Heart right ventricle (tissue), 16 donors: ENCODE results near the gene SLC9A2. TPM values are rescaled to one million over a fixed set of nuclear protein-coding genes. Genes with fewer than 3 reads are reported as not detected.

ENCODE experiments used
- ATAC-seq, 8 donors: fragments of 200-7000 bp; cut with Tn5 transposase; one replicate each; pipeline ENCODE4 v1.9.1; 2020; ENCODE audit warnings: mild to moderate bottlenecking in 8 of 8, moderate library complexity in 8 of 8, moderate number of reproducible peaks in 1 of 8
- DNase-seq, 2 donors: peaks; one replicate each; pipeline ENCODE4 v3.0.0-alpha.2; 2020
- H3K27ac ChIP-seq, 10 donors: fragments of 200-600 bp; sonication (generic) in 2 of 10; one replicate each; pipeline versions ENCODE4 v1.5.0 to v1.8.0; 2020 to 2022; ENCODE audit warnings: mild to moderate bottlenecking in 3 of 10
- H3K27me3 ChIP-seq, 7 donors: fragments of 200-600 bp; one replicate each; pipeline ENCODE4 v1.8.0; 2021 to 2022; ENCODE audit warnings: mild to moderate bottlenecking in 2 of 7
- H3K36me3 ChIP-seq, 9 donors: fragments of 200-600 bp; sonication (generic) in 1 of 9; one replicate each; pipeline versions ENCODE4 v1.5.0 to v1.8.0; 2020 to 2022; ENCODE audit warnings: mild to moderate bottlenecking in 2 of 9
- H3K4me1 ChIP-seq, 9 donors: fragments of 200-600 bp; sonication (generic) in 1 of 9; one replicate each; pipeline versions ENCODE4 v1.5.0 to v1.8.0; 2020 to 2022; ENCODE audit warnings: mild to moderate bottlenecking in 4 of 9
- H3K4me3 ChIP-seq, 10 donors: fragments of 200-600 bp; sonication (generic) in 2 of 10; one replicate each; pipeline versions ENCODE4 v1.5.0 to v1.8.0; 2020 to 2022; ENCODE audit warnings: mild to moderate bottlenecking in 7 of 10, moderate library complexity in 2 of 10
- H3K9me3 ChIP-seq, 11 donors: fragments of 200-600 bp in 10 of 11; sonication (generic) in 2 of 11; one replicate each; pipeline versions ENCODE4 v1.5.0 to v1.8.0; 2013 to 2022; ENCODE audit warnings: mild to moderate bottlenecking in 2 of 11, control low read depth in 1 of 11, moderate library complexity in 1 of 11
- CTCF ChIP-seq, 9 donors: fragments of 200-600 bp; sonication (generic) in 2 of 9; IDR thresholded peaks; one replicate each; pipeline versions ENCODE4 v1.5.0 to v1.8.0; 2021 to 2022; ENCODE audit warnings: antibody characterized with exemption in 9 of 9, mild to moderate bottlenecking in 5 of 9, moderate library complexity in 1 of 9
- WGBS, 2 donors: extraction: QIAGEN DNeasy Blood & Tissue Kit; methylation state at CpG; one replicate each; pipeline ENCODE4 v1.1.7; 2013; ENCODE audit warnings: inconsistent platforms in 1 of 2; 5-methylcytosine and 5-hydroxymethylcytosine counted together
- intact Hi-C, 10 donors: fragments of 100-400 bp; cut with DNase I; formaldehyde crosslinking; loops; one replicate each; pipeline versions ENCODE4 v1.11.1 to v1.14.2; 2022
- polyA plus RNA-seq, 2 donors: library from polyadenylated mRNA; stranded (reverse); fragments of 200-250 nt; gene quantifications; one replicate each; pipeline ENCODE4 v1.2.3, GENCODE V29; 2013
- total RNA-seq, 10 donors: library from RNA; stranded (reverse); fragmentation: NEBNext Ultra II Directional in 3 of 10; extraction: Animal tissue kit (Norgen Biotek cat#: 25700) in 3 of 10; gene quantifications; one replicate each; pipeline versions ENCODE4 v1.2.1 to v1.2.4, GENCODE V29; 2021 to 2023
- donor health status: Arrhythmogenic right ventricular cardiomyopathy.
- donor health status: ischemic (EF 13 %, LVEDD 7.1; RV severe dilation, severe dysfunction).
- donor health status: healthy with polysubstance abuse.
- donor health status: DM: no; HTN: yes; CAD: no.
- donor health status: DM: no; HTN: no; CAD: no.
- donor health status: ischemic (EF 25% LVEDD 6.9; RV normal size, moderate dysfunction).
- donor health status: ischemic (EF 25% LVEDD 5.7; RV mildly dilated, moderate dysfunction).
- donor health status: healthy.
- donor health status: DM: yes; HTN: yes; CAD: no.
- donor health status: Ischemic cardiomyopathy.
- donor health status: ischemic (EF 35%, LVEDD 5.7; RV mildly dilated, moderate dysfunction).
- donor health status: nonischemic (EF 11% LVEDD 7.7; RV severe dilation, severe dysfunction).
- donor health status: DM: yes; HTN: yes; CAD: no.
- donor health status: PGD.
- donor health status: ischemic (EF 29% LVEDD 5.4; RV normal size, mild dysfunction).
- donor health status: nonischemic (EF 23%, LVEDD 6.1; RV moderate dilation, normal function).

The SLC9A2 gene
- total and polyA plus RNA-seq, 12 donors: under 0.01 to 0.21 (median 0.17) TPM; not detected in 5

DNA sequence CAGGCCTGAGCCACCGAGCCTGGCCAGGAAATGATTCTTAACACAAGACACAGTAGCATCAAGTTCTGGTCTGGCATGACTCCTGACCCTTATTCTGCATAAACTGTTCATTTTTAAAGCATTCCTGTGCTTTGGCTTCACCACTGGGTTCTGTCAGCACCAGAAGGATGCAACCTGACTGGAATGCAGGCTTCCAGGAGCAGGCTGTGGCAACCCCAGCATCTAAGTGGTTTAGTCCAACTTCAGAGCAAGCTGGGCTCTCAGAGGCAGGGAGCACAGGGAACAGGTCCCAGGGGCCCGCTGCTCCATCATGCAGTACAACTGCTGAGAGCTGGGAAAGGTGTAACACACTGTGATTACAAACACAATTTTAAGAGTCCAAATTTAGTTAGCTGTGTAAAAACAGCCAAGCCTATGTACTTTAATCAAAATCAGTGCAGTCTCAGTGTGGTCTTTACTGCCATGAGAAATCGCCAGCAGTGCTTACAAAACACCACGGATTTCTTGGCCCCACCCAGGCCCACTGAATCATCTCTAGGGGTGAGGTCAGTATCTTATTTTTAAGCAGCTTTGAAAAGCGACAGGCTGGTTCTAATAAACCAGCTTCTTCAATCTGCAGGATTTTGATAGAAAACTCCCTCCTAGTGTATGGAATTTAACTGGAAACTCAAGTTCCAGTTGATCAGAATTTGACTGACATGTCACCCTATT, 98.1 kb downstream of the SLC9A2 start:
- 81 to 84% methylated on average over 5 of the region's 5 CpGs for WGBS, 2 donors
- H3K4me1 ChIP-seq: no peaks in the 10 kb centered on the region
- intact Hi-C loops: no loop called here
- TF ChIP-seq CTCF (IDR thresholded peaks at IDR 0.05): no peak
- no peak for DNase-seq
- ATAC-seq: peak in 2 of 8 donors; percentile 29 to 77
- H3K36me3 ChIP-seq: peaks cover 0 to 53% (median 26%) of the 10 kb centered on the region in 9 donors
- no peaks in the 10 kb centered on the region for H3K27me3 ChIP-seq
- no peak overlapping the region for H3K27ac ChIP-seq
- H3K9me3 ChIP-seq: no peaks in the 10 kb centered on the region
- no peak overlapping the region for H3K4me3 ChIP-seq

DNA sequence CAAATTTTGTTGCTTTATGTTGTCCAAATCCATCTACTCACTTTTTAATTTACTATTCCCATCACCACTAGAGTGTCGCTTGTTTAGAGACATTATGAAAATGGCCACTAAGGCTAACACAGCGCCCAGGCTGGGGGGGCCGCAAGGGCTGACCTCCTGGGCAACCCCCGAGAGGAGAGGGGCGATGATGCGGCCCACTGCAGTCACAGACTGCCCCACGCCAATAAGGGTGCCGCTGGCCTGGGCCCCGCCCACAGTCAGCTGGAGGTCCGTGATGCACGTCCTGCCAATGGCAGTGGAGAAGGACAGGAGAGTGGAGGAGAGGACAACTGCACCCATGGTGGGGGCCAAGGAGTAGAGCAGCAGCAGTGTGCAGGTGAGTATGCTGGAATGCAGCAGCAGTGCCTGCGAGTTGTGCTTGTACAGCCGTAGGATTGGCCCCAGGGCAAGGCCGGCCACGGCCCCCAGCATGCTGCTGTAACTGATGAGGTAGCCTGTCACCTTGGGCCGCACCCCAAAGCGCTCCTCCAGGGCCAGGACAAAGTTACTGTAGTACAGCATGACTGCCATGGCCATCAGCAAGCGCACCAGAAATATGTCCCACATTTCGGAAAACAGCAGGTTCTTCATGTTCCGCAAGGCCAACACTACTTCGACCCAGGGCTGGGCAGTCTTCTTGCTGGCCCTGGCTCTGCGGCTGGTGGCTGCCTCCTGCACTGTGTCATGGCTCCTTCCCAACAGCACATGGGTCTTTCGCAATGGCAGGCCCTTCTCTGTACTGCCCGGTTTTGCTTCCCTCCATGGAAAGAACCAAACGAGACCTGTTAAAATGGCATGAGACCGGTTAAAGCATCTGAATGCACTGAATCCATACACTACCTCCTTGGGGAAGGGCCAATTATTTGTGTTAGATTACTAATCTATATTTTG, 99.3 kb downstream of the SLC9A2 start:
- intact Hi-C loops: no loop called here
- H3K36me3 ChIP-seq: peaks cover 0 to 64% (median 26%) of the 10 kb centered on the region in 9 donors
- ATAC-seq (peak in 1 of 8 donors; percentile 9), DNase-seq (no peak)
- H3K4me1 ChIP-seq: no peaks in the 10 kb centered on the region
- no peaks in the 10 kb centered on the region for H3K27me3 ChIP-seq
- H3K9me3 ChIP-seq: no peaks in the 10 kb centered on the region
- 94 to 97% methylated on average over 26 of the region's 26 CpGs for WGBS, 2 donors
- no peak overlapping the region for H3K27ac ChIP-seq
- TF ChIP-seq CTCF (IDR thresholded peaks at IDR 0.05): no peak
- H3K4me3 ChIP-seq: no peak overlapping the region

DNA sequence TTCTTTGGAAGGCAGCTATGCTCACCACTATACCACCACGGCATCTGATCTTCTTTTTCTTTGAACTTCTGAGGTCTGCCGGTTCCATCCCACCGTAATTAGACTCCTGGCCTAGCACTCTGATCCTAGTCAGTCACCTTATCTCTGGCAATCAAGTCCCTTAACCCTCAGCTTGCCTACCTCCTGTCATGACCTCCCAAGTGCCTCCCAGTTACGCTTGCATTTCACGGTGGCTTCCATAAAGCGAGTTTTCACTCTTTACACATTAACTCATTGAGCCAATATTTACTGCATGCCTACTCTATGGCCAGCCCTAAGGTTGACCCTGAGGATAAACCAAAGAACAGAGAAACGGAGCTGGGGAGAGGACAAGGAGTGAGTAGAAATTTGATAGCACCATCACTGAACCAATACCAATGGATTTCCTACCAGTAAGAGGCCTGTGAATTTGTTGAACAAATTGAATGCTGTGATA, 104.7 kb downstream of the SLC9A2 start:
- H3K36me3 ChIP-seq: peaks cover 0 to 90% (median 12%) of the 10 kb centered on the region in 9 donors
- TF ChIP-seq CTCF (IDR thresholded peaks at IDR 0.05): no peak
- H3K4me1 ChIP-seq: no peaks in the 10 kb centered on the region
- intact Hi-C loops: no loop called here
- WGBS, 2 donors: 73 to 80% methylated on average over 7 of the region's 7 CpGs
- no peak overlapping the region for H3K4me3 ChIP-seq
- H3K27me3 ChIP-seq: no peaks in the 10 kb centered on the region
- DNase-seq (no peak), ATAC-seq (no peak)
- no peak overlapping the region for H3K27ac ChIP-seq
- H3K9me3 ChIP-seq: no peaks in the 10 kb centered on the region

DNA sequence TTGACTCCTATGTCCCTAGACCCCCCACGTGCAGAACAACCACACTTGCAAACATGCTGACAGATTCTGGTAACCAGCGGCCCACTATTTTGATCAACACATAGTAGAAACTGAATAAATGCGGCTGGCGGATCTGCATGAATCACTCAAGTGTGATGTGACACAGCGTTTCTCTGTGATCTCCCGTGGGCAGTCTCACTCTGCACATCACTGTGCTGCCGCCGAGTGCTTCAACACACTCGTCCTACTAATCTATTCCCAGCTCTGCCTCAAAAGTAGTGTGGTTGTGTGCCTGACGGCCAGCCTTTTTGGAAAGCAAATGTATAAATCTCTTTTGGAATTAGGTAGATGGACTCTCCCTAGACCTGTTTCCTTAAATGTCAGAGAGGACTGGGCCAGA, 105.2 kb downstream of the SLC9A2 start:
- Histone ChIP-seq H3K27ac (no peak overlapping the region), H3K27me3 (no peaks in the 10 kb centered on the region), H3K9me3 (no peaks in the 10 kb centered on the region), H3K4me3 (no peak overlapping the region), H3K4me1 (no peaks in the 10 kb centered on the region), H3K36me3 (peaks cover 0 to 92% (median 11%) of the 10 kb centered on the region in 9 donors)
- DNase-seq (no peak), ATAC-seq (no peak)
- 92% methylated on average over 10 of the region's 10 CpGs for WGBS, 2 donors
- intact Hi-C loops: no loop called here
- no peak for TF ChIP-seq CTCF (IDR thresholded peaks at IDR 0.05)
